ENCODE measurements around the gene AMBP. TPM values are rescaled to one million over a fixed set of nuclear protein-coding genes. Genes with fewer than 3 reads are reported as not detected.

AMBP gene
- total and polyA plus RNA-seq, 2 of the 13 experiments (the other 11 are each of a cell fraction or from before 2014, with no cell fraction given): 1,510 to 2,580 TPM

DNA sequence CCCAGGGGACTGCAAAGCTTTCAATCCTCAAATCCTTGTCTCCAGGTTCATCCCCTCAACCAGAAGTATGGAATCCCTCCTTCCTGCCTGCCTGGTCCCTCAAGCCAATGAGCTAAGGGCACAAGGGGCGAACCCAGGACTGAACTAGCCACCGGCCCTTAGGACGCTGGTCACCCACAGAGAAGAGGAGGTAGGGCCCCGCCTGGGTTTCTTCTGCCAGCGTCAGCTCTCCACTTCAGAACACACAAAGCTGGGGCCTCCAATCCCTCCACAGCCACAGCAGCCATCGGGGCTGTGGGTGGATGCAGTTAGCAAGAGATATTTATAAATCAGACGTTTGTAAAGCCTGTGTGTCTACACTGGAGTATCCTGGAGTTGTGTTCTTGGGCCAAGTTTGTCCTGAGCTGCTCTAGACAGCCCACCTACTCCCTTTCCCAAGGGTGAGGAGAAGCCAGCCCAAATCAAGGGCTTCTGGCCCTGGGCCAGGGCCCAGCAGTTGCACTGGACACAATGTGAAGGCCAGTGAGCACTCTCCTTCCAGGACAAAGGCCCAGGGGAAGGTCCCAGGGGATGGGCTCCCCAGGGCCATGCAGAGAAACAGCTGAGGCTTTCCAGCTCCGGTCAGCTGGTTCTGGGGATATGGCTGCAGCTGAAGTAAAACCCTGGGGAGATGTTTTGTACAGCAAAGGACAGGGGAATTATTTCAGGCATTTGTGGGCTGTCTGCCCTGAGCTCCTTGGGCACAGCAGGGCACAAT lies 18.9 kb downstream of the AMBP start (continued):
- TF ChIP-seq ZNF280D (CRISPR knock-in tag; IDR thresholded peaks at IDR 0.05) (no peak), NFIC (IDR thresholded peaks at IDR 0.05; ENCODE audit: low read length) (peak; percentile 44; the same call in 1 of the 2 replicates), ZNF746 (CRISPR knock-in tag; IDR thresholded peaks at IDR 0.05) (no peak), KDM3A (CRISPR knock-in tag; IDR thresholded peaks at IDR 0.05; ENCODE audit: low read depth) (no peak), NFYB (CRISPR knock-in tag; IDR thresholded peaks at IDR 0.05) (no peak), EEA1 (CRISPR knock-in tag; IDR thresholded peaks at IDR 0.05; ENCODE audit: borderline replicate concordance) (no peak), BORCS8-MEF2B (CRISPR knock-in tag; IDR thresholded peaks at IDR 0.05) (0 out of 2 replicates have a peak, but pooled peaks have one; percentile 46), ZNF383 (CRISPR knock-in tag; IDR thresholded peaks at IDR 0.05; ENCODE audit: borderline replicate concordance) (no peak), FOXA1 (IDR thresholded peaks at IDR 0.05) (no peak), FOXA1 (CRISPR knock-in tag; IDR thresholded peaks at IDR 0.05) (no peak), BCL3 (CRISPR knock-in tag; IDR thresholded peaks at IDR 0.05) (no peak), ZNF260 (CRISPR knock-in tag; IDR thresholded peaks at IDR 0.05; ENCODE audit: borderline replicate concordance, low read depth) (no peak), SP2 (CRISPR knock-in tag; IDR thresholded peaks at IDR 0.05) (no peak), ERF (CRISPR knock-in tag; IDR thresholded peaks at IDR 0.05) (no peak), ZSCAN22 (CRISPR knock-in tag; IDR thresholded peaks at IDR 0.05) (no peak), ZNF773 (CRISPR knock-in tag; IDR thresholded peaks at IDR 0.05; ENCODE audit: borderline replicate concordance) (no peak), MBNL3 (CRISPR knock-in tag; conservative IDR thresholded peaks at IDR 0.05) (no peak), ZNF709 (CRISPR knock-in tag; IDR thresholded peaks at IDR 0.05) (no peak; the same call in 1 of the 2 replicates), PHB2 (IDR thresholded peaks at IDR 0.05; ENCODE audit: partially characterized antibody) (no peak), JUNB (CRISPR knock-in tag; IDR thresholded peaks at IDR 0.05; ENCODE audit: borderline replicate concordance) (no peak), KDM1A (CRISPR knock-in tag; IDR thresholded peaks at IDR 0.05) (no peak), ZNF619 (CRISPR knock-in tag; IDR thresholded peaks at IDR 0.05) (peak; percentile 62; the same call in 1 of the 2 replicates), MEF2D (CRISPR knock-in tag; IDR thresholded peaks at IDR 0.05) (no peak), TFDP1 (CRISPR knock-in tag; IDR thresholded peaks at IDR 0.05; ENCODE audit: borderline replicate concordance) (no peak)
- TF ChIP-seq, protein P1, sequence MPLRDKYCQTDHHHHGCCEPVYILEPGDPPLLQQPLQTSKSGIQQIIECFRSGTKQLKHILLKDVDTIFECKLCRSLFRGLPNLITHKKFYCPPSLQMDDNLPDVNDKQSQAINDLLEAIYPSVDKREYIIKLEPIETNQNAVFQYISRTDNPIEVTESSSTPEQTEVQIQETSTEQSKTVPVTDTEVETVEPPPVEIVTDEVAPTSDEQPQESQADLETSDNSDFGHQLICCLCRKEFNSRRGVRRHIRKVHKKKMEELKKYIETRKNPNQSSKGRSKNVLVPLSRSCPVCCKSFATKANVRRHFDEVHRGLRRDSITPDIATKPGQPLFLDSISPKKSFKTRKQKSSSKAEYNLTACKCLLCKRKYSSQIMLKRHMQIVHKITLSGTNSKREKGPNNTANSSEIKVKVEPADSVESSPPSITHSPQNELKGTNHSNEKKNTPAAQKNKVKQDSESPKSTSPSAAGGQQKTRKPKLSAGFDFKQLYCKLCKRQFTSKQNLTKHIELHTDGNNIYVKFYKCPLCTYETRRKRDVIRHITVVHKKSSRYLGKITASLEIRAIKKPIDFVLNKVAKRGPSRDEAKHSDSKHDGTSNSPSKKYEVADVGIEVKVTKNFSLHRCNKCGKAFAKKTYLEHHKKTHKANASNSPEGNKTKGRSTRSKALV (CRISPR knock-in tag; IDR thresholded peaks at IDR 0.05): no peak
